Activated CD4-positive, CD25-positive, alpha-beta regulatory T cell (primary cell): ENCODE measurements around the gene ZBED4.

Experiments used
- DNase-seq, 4 experiments: peaks; one replicate each; lab custom pipeline; 2025; lab: John Stamatoyannopoulos, UW

ZBED4 gene

GRCh38 chr22:49855251-49855911 lies 1.7 kb downstream of the ZBED4 start:
- no peak for DNase-seq

- no peak for DNase-seq
Observed at GRCh38 chr22:49856343-49856742, 2.7 kb downstream of the ZBED4 start.

- no peak for DNase-seq
Observed at GRCh38 chr22:49856766-49857618, 3.3 kb downstream of the ZBED4 start.

GRCh38 chr22:49858827-49859226 lies 5.2 kb downstream of the ZBED4 start:
- no peak for DNase-seq

- DNase-seq: no peak
Observed at GRCh38 chr22:49861642-49862495, 8.2 kb downstream of the ZBED4 start.

GRCh38 chr22:49862496-49862776 lies 8.8 kb downstream of the ZBED4 start:
- no peak for DNase-seq

GRCh38 chr22:49863931-49864330 lies 10.3 kb downstream of the ZBED4 start:
- no peak for DNase-seq

GRCh38 chr22:49865156-49865555 lies 11.5 kb downstream of the ZBED4 start:
- no peak for DNase-seq

GRCh38 chr22:49866134-49866533 lies 12.5 kb downstream of the ZBED4 start:
- no peak for DNase-seq

- no peak for DNase-seq
Observed at GRCh38 chr22:49866646-49867045, 13.0 kb downstream of the ZBED4 start.

- DNase-seq: no peak
Observed at GRCh38 chr22:49867303-49868265, 13.9 kb downstream of the ZBED4 start.

- DNase-seq: no peak
Observed at GRCh38 chr22:49869086-49869830, 15.6 kb downstream of the ZBED4 start.

GRCh38 chr22:49869845-49870712 lies 16.4 kb downstream of the ZBED4 start:
- no peak for DNase-seq

- no peak for DNase-seq
Observed at GRCh38 chr22:49871482-49871881, 17.8 kb downstream of the ZBED4 start.

- no peak for DNase-seq
Observed at GRCh38 chr22:49872347-49872746, 18.7 kb downstream of the ZBED4 start.

GRCh38 chr22:49873228-49873940 lies 19.7 kb downstream of the ZBED4 start:
- no peak for DNase-seq

- no peak for DNase-seq
Observed at GRCh38 chr22:49877642-49878041, 24.0 kb downstream of the ZBED4 start.

- no peak for DNase-seq
Observed at GRCh38 chr22:49878206-49878605, 24.6 kb downstream of the ZBED4 start.

GRCh38 chr22:49879871-49880270 lies 26.2 kb downstream of the ZBED4 start:
- no peak for DNase-seq
